ENCODE measurements around the gene STEAP2. TPM values are rescaled to one million over a fixed set of nuclear protein-coding genes. Genes with fewer than 3 reads are reported as not detected.

Gene STEAP2
- total and polyA plus RNA-seq, 8 donors: 2.3 to 10.7 (median 7.3) TPM

DNA sequence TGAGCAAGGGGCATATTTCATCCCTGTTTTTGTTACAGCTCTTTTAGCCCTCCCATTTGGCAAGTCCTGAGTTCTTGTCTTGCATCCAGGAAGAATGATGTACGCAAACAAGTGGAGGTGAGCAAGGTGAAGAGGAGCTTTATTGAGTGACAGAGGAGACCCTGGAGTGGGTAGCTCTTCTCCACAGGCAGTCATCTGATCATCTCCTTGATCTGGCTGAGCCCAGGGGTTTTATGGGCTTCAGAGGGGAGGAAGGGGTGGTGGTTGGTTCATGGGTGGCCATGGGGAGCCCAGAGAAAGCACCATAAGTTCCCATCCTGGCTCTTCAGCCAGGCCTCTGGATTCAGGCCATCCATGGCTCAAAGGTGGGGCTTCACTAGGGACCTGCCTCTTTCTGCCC lies 35.3 kb upstream of the STEAP2 start:
- intact Hi-C loops (cut with DNase I): no loop called here
- no peak for FAIRE-seq

DNA sequence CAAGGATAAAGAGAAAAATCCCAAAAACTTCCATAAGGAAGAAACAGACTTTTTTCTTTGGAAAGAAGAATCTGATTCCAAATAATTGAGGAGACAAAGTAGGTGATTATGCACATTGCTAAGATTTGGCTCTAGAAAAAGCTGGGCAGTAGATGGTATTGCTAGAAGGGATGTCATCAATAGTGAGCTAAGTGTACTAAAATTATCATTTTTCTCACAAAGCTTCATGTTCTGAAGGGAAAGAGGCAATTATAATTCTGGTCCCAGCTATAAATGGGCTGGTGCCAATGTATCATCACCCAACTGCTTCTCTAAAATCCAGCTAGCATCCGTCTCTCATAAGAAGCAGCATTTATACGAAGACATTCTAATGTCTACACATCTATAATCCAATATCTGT lies 33.4 kb upstream of the STEAP2 start:
- no peaks in the 10 kb centered on the region for H3K9me3 ChIP-seq
- DNase-seq (no peak), FAIRE-seq (no peak), ATAC-seq (no peak)
- WGBS, 2 donors: 93 to 97% methylated on average over 2 of the region's 2 CpGs
- intact Hi-C loops (cut with DNase I): no loop called here
- no peaks in the 10 kb centered on the region for H3K36me3 ChIP-seq
- H3K4me3 ChIP-seq: no peak overlapping the region
- no peaks in the 10 kb centered on the region for H3K27me3 ChIP-seq
- TF ChIP-seq, protein P1, sequence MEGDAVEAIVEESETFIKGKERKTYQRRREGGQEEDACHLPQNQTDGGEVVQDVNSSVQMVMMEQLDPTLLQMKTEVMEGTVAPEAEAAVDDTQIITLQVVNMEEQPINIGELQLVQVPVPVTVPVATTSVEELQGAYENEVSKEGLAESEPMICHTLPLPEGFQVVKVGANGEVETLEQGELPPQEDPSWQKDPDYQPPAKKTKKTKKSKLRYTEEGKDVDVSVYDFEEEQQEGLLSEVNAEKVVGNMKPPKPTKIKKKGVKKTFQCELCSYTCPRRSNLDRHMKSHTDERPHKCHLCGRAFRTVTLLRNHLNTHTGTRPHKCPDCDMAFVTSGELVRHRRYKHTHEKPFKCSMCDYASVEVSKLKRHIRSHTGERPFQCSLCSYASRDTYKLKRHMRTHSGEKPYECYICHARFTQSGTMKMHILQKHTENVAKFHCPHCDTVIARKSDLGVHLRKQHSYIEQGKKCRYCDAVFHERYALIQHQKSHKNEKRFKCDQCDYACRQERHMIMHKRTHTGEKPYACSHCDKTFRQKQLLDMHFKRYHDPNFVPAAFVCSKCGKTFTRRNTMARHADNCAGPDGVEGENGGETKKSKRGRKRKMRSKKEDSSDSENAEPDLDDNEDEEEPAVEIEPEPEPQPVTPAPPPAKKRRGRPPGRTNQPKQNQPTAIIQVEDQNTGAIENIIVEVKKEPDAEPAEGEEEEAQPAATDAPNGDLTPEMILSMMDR (IDR thresholded peaks at IDR 0.05): no peak
- no peak overlapping the region for H3K27ac ChIP-seq
- H3K4me1 ChIP-seq: peaks cover 0 to 21% (median under 1%) of the 10 kb centered on the region in 3 donors

More for the DNA sequence above, 35.3 kb upstream of the STEAP2 start:
- Histone ChIP-seq H3K27ac (no peak overlapping the region), H3K27me3 (no peaks in the 10 kb centered on the region), H3K36me3 (no peaks in the 10 kb centered on the region), H3K4me1 (peaks cover 0 to 21% (median 7%) of the 10 kb centered on the region in 3 donors), H3K4me3 (no peak overlapping the region), H3K9me3 (no peaks in the 10 kb centered on the region)
- 94% methylated on average over 1 of the region's 1 CpG for WGBS, 2 donors
- no peak for ATAC-seq
- TF ChIP-seq, protein P1 (IDR thresholded peaks at IDR 0.05): no peak
- DNase-seq: no peak

DNA sequence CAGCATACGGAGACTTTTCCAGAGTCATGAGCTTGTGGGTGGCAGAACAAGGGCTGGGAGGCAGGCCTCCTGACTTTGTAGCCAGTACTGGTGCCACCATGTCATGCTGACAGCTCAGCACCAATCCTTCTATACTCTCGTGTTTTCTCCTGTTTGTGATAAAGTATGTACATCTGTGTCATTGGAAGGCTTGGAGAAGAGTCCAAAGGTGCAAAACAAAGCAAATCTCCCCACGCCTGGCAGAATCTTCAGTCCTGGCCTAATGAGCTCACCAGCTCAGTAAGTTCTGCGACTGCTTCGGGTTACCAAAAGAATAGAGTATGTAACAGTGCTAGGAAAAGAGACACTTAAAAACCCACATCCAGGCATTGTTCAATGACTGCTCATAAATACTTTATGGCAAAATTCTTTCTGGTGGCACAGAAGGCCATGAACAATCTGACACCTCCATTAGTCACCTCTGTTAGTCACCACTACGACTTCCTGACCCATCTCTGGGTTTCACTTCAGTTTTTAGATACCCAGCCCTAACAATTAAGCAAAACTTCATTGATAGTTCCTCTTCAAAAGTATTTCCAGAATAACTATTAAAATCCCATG lies 32.8 kb upstream of the STEAP2 start:
- FAIRE-seq: no peak
- intact Hi-C loops (cut with DNase I): no loop called here
- Histone ChIP-seq H3K27me3 (no peaks in the 10 kb centered on the region), H3K36me3 (no peaks in the 10 kb centered on the region), H3K4me1 (peaks cover 0 to 25% (median 0%) of the 10 kb centered on the region in 3 donors), H3K4me3 (no peak overlapping the region), H3K27ac (no peak overlapping the region), H3K9me3 (no peaks in the 10 kb centered on the region)
- TF ChIP-seq, protein P1 (IDR thresholded peaks at IDR 0.05): no peak
- ATAC-seq: peak in 3 of 4 donors; percentile 32 to 64 (median 40)
- DNase-seq: no peak
- 75 to 76% methylated on average over 6 of the region's 6 CpGs for WGBS, 2 donors

DNA sequence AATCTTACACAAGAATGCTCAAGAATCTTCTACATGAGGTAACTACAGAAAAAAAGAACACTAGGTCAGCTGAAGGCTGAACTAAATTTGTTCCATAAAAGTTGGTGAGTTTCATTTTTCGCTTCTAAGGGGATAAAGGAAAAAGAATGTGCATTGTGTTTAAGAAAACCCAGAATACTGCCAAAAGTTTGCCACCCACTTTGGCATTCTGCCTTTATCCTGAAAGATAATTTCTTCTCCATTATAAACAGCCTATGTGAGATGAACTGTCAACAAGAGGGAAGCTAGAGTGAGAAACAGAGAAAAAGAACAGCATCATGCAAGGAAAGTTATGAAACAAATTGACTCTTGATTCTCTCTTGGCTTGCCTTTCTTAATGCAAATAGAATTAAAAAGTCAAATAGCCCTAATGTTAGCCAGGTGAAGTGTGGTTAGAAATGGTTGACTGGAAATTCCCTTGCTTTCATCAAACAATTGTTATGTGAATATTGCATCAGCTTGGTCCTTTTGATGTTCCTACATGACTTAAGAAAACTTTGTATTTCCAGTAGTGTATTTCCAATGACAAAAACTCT lies 31.4 kb upstream of the STEAP2 start:
- DNase-seq: no peak
- Histone ChIP-seq H3K4me1 (peaks cover 0 to 25% (median 0%) of the 10 kb centered on the region in 3 donors), H3K9me3 (no peaks in the 10 kb centered on the region), H3K27ac (peak overlapping the region in 2 of 4 donors; percentile 60 to 62), H3K27me3 (no peaks in the 10 kb centered on the region), H3K4me3 (no peak overlapping the region), H3K36me3 (no peaks in the 10 kb centered on the region)
- intact Hi-C loops (cut with DNase I): no loop called here
- no peak for FAIRE-seq
- 74 to 77% methylated on average over 1 of the region's 1 CpG for WGBS, 2 donors
- peak in 2 of 4 donors; percentile 72 to 75 for ATAC-seq
- TF ChIP-seq, protein P1 (IDR thresholded peaks at IDR 0.05): no peak

DNA sequence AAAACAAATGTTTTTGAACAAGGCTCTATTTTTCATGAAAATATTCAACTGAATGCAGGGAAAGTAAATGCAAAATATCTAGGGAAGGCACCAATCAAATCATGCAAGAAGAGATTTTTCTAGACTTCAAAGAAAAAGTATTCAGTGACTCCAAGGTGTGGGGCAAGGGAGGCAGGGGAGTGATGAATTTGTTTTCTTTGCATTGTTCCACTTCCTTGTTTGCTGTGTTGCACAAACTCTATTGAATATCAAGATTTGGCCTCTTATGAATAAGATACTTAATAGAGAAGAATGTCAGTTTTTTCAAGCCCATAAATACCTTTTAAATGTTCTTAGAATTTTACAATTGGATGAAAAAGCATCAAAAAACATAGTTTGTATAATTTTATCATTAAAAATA lies 30.9 kb upstream of the STEAP2 start:
- TF ChIP-seq, protein P1 (IDR thresholded peaks at IDR 0.05): no peak
- no peak for FAIRE-seq
- H3K27me3 ChIP-seq: no peaks in the 10 kb centered on the region

More for the DNA sequence above, 30.9 kb upstream of the STEAP2 start:
- ATAC-seq (peak; percentile 58 to 87 (median 70)), DNase-seq (no peak)
- Histone ChIP-seq H3K36me3 (no peaks in the 10 kb centered on the region), H3K4me3 (no peak overlapping the region), H3K27ac (peak overlapping the region in 2 of 4 donors; percentile 60 to 62), H3K4me1 (peaks cover 0 to 25% (median 0%) of the 10 kb centered on the region in 3 donors), H3K9me3 (no peaks in the 10 kb centered on the region)
- intact Hi-C loops (cut with DNase I): no loop called here

All from pancreas (tissue), 10 donors.